Activated T-helper 2 cell treated with anti-CD3 and anti-CD28 coated beads, Interferon-gamma antibody, Interleukin-2, Interleukin-4, amounts not matched to agents 10 μg/mL and 5 μg/mL and 100 μg/mL, durations not matched to agents 14 hours and 24 hours and 36 hours (primary cell): ENCODE data around the gene FAU. TPM values are rescaled to one million over a fixed set of nuclear protein-coding genes. Genes with fewer than 3 reads are reported as not detected.

ENCODE experiments used
- DNase-seq: peaks from one replicate; pipeline ENCODE4 v3.0.0; 2021; ENCODE audit warnings: low spot score
- H3K27ac Mint-ChIP-seq: one replicate; pipeline ENCODE4 v1.8.0; 2021; ENCODE audit warnings: mixed read lengths
- H3K27me3 Mint-ChIP-seq: one replicate; pipeline ENCODE4 v1.8.0; 2021; ENCODE audit warnings: low read depth, mixed read lengths
- H3K36me3 Mint-ChIP-seq: one replicate; pipeline ENCODE4 v1.8.0; 2021; ENCODE audit warnings: low read depth, mixed read lengths
- H3K4me1 Mint-ChIP-seq: one replicate; pipeline ENCODE4 v1.8.0; 2021; ENCODE audit warnings: low read depth, mixed read lengths
- H3K4me3 Mint-ChIP-seq: one replicate; pipeline ENCODE4 v1.8.0; 2021; ENCODE audit warnings: low read depth, mild to moderate bottlenecking, moderate library complexity, mixed read lengths
- H3K9me3 Mint-ChIP-seq: one replicate; pipeline ENCODE4 v1.8.0; 2021; ENCODE audit warnings: mixed read lengths
- intact Hi-C: fragments of 100-400 bp; cut with micrococcal nuclease; formaldehyde crosslinking; loops from one replicate; pipeline ENCODE4 v1.15.1; 2023
- total RNA-seq: library from RNA; stranded (reverse); gene quantifications from 2 replicates; pipeline ENCODE4 v1.2.3, GENCODE V29; 2022

Gene FAU
- 1,016 and 1,034 TPM in 2 replicates for total RNA-seq

GRCh38 chr11:65121865-65122696, at the start of gene FAU, which contains the start of gene MRPL49:
TSS of gene FAU (minus strand) at chr11:65122134. CDS start at chr11:65121813, 321 bp downstream.
TSS of gene MRPL49 (plus strand) at chr11:65122321. CDS start at chr11:65122347, 26 bp downstream.
- H3K27me3 Mint-ChIP-seq: no peaks in the 10 kb centered on the region
- H3K4me3 Mint-ChIP-seq: peak within 1 kb of the TSS; percentile 100
- peak; percentile 99 for DNase-seq
- intact Hi-C loops: loop anchor here (1.0 kb wide), 3 partner anchors 13 to 59 kb away; partner anchors contain the start of genes CAPN1, CDCA5 and ZFPL1
- H3K27ac Mint-ChIP-seq: peak within 1 kb of the TSS; percentile 98
- peaks cover 24% of the 10 kb centered on the region for H3K4me1 Mint-ChIP-seq
- peaks cover 81% of the 10 kb centered on the region for H3K36me3 Mint-ChIP-seq
- no peaks in the 10 kb centered on the region for H3K9me3 Mint-ChIP-seq

GRCh38 chr11:65170058-65170534, 48.2 kb upstream of the FAU start, which contains the start of gene SPDYC:
TSS of gene SPDYC (plus strand) at chr11:65170233. CDS start at chr11:65171358, 1,125 bp downstream.
- Mint-ChIP-seq H3K27me3 (no peaks in the 10 kb centered on the region), H3K36me3 (no peaks in the 10 kb centered on the region), H3K4me3 (no peak within 1 kb of the TSS), H3K9me3 (no peaks in the 10 kb centered on the region), H3K27ac (peak within 1 kb of the TSS; percentile 86), H3K4me1 (peaks cover 11% of the 10 kb centered on the region)
- intact Hi-C loops: no loop called here
- DNase-seq: no peak

GRCh38 chr11:65169164-65169641, 47.3 kb upstream of the FAU start:
- no peak for DNase-seq
- intact Hi-C loops: no loop called here
- Mint-ChIP-seq H3K4me1 (peaks cover 11% of the 10 kb centered on the region), H3K27me3 (no peaks in the 10 kb centered on the region), H3K27ac (peak overlapping the region; percentile 86), H3K36me3 (no peaks in the 10 kb centered on the region), H3K4me3 (no peak overlapping the region), H3K9me3 (no peaks in the 10 kb centered on the region)

GRCh38 chr11:65167656-65168055, 45.7 kb upstream of the FAU start:
- intact Hi-C loops: no loop called here
- DNase-seq: no peak
- Mint-ChIP-seq H3K27me3 (no peaks in the 10 kb centered on the region), H3K9me3 (no peaks in the 10 kb centered on the region), H3K27ac (no peak overlapping the region), H3K36me3 (no peaks in the 10 kb centered on the region), H3K4me1 (peaks cover 11% of the 10 kb centered on the region), H3K4me3 (no peak overlapping the region)

GRCh38 chr11:65166893-65167292, 45.0 kb upstream of the FAU start:
- Mint-ChIP-seq H3K36me3 (no peaks in the 10 kb centered on the region), H3K4me3 (no peak overlapping the region), H3K27me3 (no peaks in the 10 kb centered on the region), H3K4me1 (peaks cover 11% of the 10 kb centered on the region), H3K27ac (no peak overlapping the region), H3K9me3 (no peaks in the 10 kb centered on the region)
- intact Hi-C loops: no loop called here
- DNase-seq: no peak

GRCh38 chr11:65165410-65166317, 43.7 kb upstream of the FAU start:
- H3K27me3 Mint-ChIP-seq: peaks cover 2% of the 10 kb centered on the region
- intact Hi-C loops: no loop called here
- no peaks in the 10 kb centered on the region for H3K36me3 Mint-ChIP-seq
- H3K9me3 Mint-ChIP-seq: no peaks in the 10 kb centered on the region
- no peak for DNase-seq
- no peak overlapping the region for H3K27ac Mint-ChIP-seq
- H3K4me1 Mint-ChIP-seq: peaks cover 11% of the 10 kb centered on the region
- no peak overlapping the region for H3K4me3 Mint-ChIP-seq

- Mint-ChIP-seq H3K27me3 (peaks cover 8% of the 10 kb centered on the region), H3K27ac (no peak overlapping the region), H3K36me3 (no peaks in the 10 kb centered on the region), H3K4me3 (no peak overlapping the region), H3K9me3 (no peaks in the 10 kb centered on the region), H3K4me1 (peaks cover 2% of the 10 kb centered on the region)
- intact Hi-C loops: no loop called here
- DNase-seq: no peak
These were observed 41.8 kb upstream of the FAU start for GRCh38 chr11:65163684-65164083.

GRCh38 chr11:65160643-65161042, 38.7 kb upstream of the FAU start:
- Mint-ChIP-seq H3K9me3 (no peaks in the 10 kb centered on the region), H3K27ac (no peak overlapping the region), H3K4me1 (no peaks in the 10 kb centered on the region), H3K4me3 (no peak overlapping the region), H3K27me3 (peaks cover 8% of the 10 kb centered on the region), H3K36me3 (no peaks in the 10 kb centered on the region)
- DNase-seq: no peak
- intact Hi-C loops: no loop called here

GRCh38 chr11:65159012-65159411, 37.1 kb upstream of the FAU start:
- DNase-seq: no peak
- Mint-ChIP-seq H3K27me3 (peaks cover 8% of the 10 kb centered on the region), H3K4me1 (no peaks in the 10 kb centered on the region), H3K27ac (no peak overlapping the region), H3K4me3 (no peak overlapping the region), H3K9me3 (no peaks in the 10 kb centered on the region), H3K36me3 (no peaks in the 10 kb centered on the region)
- intact Hi-C loops: no loop called here

GRCh38 chr11:65157336-65157735, 35.4 kb upstream of the FAU start:
- Mint-ChIP-seq H3K4me3 (no peak overlapping the region), H3K36me3 (no peaks in the 10 kb centered on the region), H3K4me1 (peaks cover 2% of the 10 kb centered on the region), H3K27me3 (peaks cover 8% of the 10 kb centered on the region), H3K27ac (no peak overlapping the region), H3K9me3 (no peaks in the 10 kb centered on the region)
- DNase-seq: no peak
- intact Hi-C loops: no loop called here

GRCh38 chr11:65156926-65157325, 35.0 kb upstream of the FAU start:
- Mint-ChIP-seq H3K27me3 (peaks cover 8% of the 10 kb centered on the region), H3K9me3 (no peaks in the 10 kb centered on the region), H3K4me1 (peaks cover 5% of the 10 kb centered on the region), H3K4me3 (no peak overlapping the region), H3K27ac (no peak overlapping the region), H3K36me3 (no peaks in the 10 kb centered on the region)
- intact Hi-C loops: no loop called here
- DNase-seq: no peak

- H3K27ac Mint-ChIP-seq: no peak overlapping the region
- H3K9me3 Mint-ChIP-seq: no peaks in the 10 kb centered on the region
- H3K36me3 Mint-ChIP-seq: no peaks in the 10 kb centered on the region
- DNase-seq: no peak
- peaks cover 8% of the 10 kb centered on the region for H3K27me3 Mint-ChIP-seq
- H3K4me1 Mint-ChIP-seq: peaks cover 5% of the 10 kb centered on the region
- no peak overlapping the region for H3K4me3 Mint-ChIP-seq
- intact Hi-C loops: no loop called here
These were observed 34.3 kb upstream of the FAU start for GRCh38 chr11:65156256-65156655.
